NCI-H2171 (cell line): ENCODE data around the gene TRPM2.

ENCODE experiments used
- DNase-seq: peaks from one replicate; lab custom pipeline; 2025; lab: John Stamatoyannopoulos, UW

The TRPM2 gene

DNA sequence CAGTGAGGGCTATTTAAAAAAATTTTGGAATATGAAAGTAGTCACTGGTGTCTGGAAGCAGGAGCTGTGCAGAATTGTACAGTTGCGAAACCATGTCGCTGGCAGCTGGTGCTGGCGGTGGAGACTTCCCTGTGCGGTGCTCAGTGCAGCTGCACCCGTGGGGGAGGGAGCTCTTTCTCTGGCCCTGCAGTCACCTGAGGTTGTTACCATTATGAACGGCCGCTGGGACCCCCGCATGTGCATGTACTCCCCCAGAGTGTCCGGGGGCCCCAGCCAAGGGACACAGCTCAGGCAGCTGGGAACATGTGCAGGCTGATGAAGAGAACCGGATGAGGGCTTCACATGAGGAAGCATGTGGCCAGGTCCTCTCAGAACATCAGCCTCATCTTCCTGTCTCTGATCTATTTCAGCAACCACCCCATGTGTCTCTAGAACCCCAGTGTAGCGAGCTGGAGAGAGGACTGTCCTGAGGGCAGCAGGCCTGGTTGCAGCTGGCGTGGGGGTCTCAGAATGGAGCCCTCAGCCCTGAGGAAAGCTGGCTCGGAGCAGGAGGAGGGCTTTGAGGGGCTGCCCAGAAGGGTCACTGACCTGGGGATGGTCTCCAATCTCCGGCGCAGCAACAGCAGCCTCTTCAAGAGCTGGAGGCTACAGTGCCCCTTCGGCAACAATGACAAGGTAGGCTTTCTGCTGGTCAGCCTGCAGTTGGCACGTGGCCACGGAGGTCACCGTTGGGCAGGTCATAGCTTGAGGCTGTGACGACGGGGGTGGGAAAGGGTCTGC lies at the start of gene TRPM2:
TRPM2 (plus strand) TSS at position 431 of the 780 bp plus-strand sequence; CDS start at position 511, 80 bp downstream.
- peak; percentile 17 for DNase-seq

DNA sequence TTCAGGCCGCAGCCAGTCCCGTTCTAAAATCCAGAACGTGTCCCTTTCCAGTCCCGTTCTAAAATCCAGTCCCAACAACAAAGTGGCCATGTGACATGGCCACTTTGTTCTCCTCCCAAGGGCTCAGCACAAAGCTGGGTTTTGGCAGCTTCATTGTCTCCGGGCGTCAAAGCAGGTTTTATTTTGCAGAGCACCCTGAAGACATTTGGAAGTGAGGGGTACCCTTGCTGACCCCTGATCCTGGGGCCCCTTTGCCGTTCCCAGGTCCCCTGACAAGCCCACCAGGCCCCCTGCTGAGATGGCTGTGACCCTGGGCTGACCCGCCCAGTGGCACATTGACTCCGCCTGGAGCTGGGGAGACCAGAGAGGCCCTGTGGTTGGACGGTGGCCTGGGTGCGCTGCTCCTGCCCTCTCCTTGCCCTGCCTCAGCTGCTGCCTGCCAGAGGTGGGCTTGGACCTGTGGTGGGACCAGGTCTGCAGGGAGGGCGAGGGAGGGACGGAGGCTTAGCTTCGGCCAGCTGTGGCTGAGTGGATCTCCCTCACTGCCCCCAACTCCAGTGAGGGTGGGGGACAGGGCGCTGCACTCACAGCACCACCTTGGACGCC lies 49.3 kb upstream of the TRPM2 start:
- no peak for DNase-seq

DNA sequence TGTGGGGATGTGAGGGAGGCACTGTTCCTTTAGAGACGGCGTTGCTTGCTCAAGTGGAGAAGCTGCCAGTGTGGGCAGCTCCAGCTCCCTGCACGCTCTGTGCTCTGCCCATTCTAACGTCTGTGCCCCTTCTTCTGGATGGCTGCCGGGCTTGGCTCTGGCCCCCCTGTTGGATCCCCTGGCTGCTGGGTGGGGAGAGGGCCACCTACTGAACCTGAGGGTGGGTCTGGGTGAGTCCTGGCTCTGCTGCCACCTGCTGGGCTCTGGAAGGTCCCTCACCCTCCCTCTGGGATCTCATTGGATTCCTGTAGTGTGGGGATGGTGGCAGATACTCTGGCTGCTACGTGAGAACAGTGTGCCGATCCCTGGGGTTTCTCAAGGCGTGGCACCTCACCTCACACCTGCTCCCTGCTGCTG lies 48.5 kb upstream of the TRPM2 start:
- DNase-seq: peak; percentile 55

DNA sequence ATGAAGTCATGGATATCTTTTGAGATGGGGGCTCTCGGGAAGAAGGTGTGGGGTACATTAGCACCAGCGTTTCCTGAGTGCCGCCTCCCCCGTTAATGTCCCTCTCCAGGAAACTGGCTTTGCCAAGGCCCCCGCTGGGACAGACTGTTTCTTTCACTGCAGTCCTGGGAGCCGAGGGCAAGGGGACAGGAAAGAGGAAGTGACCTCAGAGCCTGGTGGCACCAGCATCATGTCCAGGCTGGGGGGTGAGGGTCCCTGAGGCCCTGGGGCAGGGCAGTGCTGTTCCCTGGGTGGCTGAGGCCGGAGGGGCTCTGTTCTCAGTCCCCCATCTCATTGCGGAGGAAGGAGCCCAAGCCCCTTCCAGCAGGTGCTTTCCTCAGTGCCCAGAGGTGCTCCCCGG lies 47.7 kb upstream of the TRPM2 start:
- DNase-seq: no peak

GRCh38 chr21:44306936-44307704 lies 46.3 kb upstream of the TRPM2 start:
- no peak for DNase-seq

DNA sequence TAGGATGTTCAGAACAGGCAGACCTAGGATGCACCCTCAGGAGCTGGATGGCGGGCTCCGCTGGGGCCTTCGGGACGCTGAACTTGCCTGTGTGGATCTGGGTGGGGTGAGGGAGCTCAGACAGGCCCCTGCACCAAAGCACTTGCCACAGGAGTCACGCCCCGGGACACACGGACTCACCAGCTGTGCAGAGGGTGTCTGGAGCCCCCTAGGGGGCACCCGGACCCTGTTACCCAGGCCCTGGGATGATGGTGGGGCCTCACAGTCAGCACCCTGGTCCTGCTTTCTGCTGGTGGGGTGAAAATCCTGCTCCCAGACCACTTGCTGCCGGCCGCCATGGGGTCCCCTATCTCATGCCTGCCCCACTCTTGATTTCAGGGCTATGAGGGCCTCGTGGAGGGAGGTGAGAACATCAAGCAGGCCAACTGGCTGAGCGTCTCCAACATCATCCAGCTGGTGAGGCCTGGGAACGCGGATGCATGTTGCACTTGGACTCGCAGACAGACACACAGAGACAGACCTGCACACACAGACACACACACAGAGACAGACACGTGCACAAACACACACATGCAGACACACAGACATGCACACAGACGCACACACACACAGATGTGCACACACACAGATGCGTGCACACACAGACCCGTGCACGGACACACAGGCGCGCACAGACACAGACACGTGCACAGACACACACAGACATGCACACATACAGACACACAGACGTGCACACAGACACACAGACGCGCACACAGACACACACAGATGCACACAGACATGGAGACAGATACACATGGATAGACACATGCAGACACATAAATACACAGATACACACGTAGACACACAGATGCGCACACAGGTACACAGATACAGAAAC lies 42.6 kb upstream of the TRPM2 start:
- no peak for DNase-seq

DNA sequence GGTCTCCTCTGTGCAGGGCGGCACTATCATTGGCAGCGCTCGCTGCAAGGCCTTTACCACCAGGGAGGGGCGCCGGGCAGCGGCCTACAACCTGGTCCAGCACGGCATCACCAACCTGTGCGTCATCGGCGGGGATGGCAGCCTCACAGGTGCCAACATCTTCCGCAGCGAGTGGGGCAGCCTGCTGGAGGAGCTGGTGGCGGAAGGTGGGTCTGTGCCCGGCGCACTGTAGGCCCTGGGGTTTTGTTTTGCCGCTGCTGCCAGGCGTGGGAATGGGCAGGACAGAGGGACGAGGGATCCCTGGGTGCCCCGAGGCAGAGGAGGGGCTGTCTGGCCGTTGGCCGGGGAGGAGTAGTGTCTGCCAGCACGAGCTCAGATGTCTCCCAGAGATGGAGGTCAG lies 41.3 kb upstream of the TRPM2 start:
- no peak for DNase-seq

- no peak for DNase-seq
Observed at GRCh38 chr21:44312716-44313115, 40.7 kb upstream of the TRPM2 start.

- no peak for DNase-seq
Observed at GRCh38 chr21:44313451-44313850, 40.0 kb upstream of the TRPM2 start.

- no peak for DNase-seq
Observed at GRCh38 chr21:44314128-44314527, 39.3 kb upstream of the TRPM2 start.

GRCh38 chr21:44314561-44314960 lies 38.9 kb upstream of the TRPM2 start:
- DNase-seq: no peak

GRCh38 chr21:44315691-44316203 lies 37.7 kb upstream of the TRPM2 start:
- DNase-seq: peak; percentile 46

- no peak for DNase-seq
Observed at GRCh38 chr21:44316277-44316900, 37.0 kb upstream of the TRPM2 start.

DNA sequence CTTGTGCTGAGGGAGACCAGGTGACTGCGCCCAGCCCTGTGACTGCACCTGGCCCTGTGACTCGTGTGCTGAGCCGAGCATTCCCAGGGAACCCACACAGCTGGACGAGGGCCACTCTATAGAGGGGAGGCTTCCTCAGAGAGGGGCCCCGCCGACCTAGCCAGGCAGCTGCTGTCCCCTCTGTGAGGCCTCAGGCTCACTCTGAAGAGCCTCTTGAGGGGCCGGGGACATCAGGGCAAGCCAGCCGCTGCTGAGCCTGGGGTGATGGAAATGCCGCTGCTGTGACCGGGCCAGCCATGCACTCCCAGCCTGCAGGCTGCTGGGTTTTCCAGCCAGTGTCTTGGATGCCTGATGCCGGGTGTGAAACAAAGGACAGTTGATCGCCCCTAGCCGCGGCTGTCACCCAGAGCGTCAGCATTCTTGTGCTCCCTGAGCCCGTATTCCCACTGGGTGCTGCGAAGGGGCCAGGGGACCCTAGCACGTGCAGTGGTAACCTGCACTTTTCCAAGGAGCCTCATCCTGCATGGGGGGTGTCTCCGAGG lies 36.1 kb upstream of the TRPM2 start:
- DNase-seq: no peak

- DNase-seq: no peak
Observed at GRCh38 chr21:44317871-44318270, 35.5 kb upstream of the TRPM2 start.

DNA sequence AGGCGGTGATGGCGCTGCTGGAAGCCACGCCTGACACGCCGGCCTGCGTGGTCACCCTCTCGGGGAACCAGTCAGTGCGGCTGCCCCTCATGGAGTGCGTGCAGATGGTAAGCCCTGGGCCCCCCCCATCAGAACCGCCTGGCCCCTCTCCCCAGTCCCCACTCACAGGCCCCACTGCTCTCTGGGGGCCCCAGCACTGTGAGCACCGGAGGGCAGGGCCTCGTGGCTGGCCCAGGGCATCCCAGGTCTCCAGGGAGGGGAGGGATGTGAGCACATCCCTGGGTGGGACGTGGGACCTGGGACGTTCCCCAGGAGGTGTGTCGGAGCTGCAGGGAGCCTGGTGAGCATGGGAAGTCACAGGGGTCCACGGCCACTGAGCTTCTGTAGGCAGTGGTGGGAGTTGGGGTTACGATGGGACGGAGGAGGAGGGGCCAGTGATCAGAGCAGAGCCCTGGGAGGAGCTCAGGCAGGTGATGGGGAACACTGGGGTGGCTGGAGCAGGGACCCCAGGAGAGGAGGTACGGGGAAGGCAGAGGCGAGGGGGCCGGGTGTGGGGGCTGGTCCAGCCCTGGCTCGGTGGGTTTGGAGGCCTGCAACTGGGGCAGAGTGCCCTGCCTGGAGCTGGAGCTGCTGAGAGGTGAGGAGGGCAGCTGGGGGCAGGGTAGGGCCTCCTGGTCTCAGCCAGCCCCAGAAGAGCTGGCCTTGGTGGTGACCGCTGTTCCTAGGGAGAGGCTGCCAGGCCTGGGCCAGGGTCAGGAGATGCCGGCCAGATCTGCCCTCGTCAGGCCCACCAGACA lies 34.7 kb upstream of the TRPM2 start:
- DNase-seq: no peak

GRCh38 chr21:44319407-44320065 lies 33.9 kb upstream of the TRPM2 start:
- no peak for DNase-seq

GRCh38 chr21:44320847-44321246 lies 32.6 kb upstream of the TRPM2 start:
- DNase-seq: no peak

DNA sequence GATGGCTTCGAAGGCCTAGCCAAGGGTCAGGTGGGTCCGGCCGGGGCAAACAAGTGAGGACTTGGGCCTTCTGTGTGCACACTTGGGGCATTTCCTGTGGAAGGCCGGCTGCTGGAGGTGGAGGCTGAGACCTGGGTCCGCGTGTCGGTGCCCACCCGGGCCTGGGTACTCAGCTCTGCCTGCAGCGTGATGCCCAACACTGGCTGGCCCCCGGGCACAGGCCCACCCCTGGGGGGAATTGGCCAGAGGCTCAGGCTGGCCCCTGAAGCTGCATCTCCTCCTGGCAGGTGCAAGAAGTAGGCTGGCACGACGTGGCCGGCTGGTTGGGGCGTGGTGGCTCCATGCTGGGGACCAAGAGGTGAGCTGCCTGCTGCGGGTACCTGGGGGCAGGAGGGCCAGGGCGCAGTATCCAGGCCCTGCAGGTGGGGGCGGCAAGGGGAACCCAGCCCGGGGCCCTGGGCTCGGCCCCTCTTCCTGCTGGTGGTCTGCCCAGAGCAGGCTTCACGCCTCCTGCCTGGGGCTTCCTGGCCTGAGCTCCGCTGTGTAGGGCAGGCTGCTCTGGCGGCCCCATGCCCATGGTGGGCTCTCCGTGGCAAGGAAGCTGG lies 31.5 kb upstream of the TRPM2 start:
- DNase-seq: no peak
